HEK293 (cell line): ENCODE measurements around the gene AGAP3.

ENCODE experiments used
- BCL11A ChIP-seq: fragments of 450-650 bp; formaldehyde crosslinking; IDR thresholded peaks from 2 replicates; pipeline ENCODE4 v1.5.1; 2016; ENCODE audit warnings: low read depth, missing biosample characterization, missing genetic modification characterization
- CTCF ChIP-seq: fragments of 450-650 bp; formaldehyde crosslinking; IDR thresholded peaks from 2 replicates; pipeline ENCODE4 v1.5.1; 2016; ENCODE audit warnings: missing biosample characterization, missing genetic modification characterization
- HOXD13 ChIP-seq: sonication (generic); formaldehyde crosslinking; IDR thresholded peaks from 2 replicates; pipeline ENCODE4 v1.8.0; 2022; ENCODE audit warnings: missing genetic modification reagents, borderline replicate concordance
- INSM2 ChIP-seq: fragments of 450-650 bp; formaldehyde crosslinking; IDR thresholded peaks from 2 replicates; pipeline ENCODE4 v1.5.1; 2016; ENCODE audit warnings: missing biosample characterization, missing genetic modification characterization
- KLF16 ChIP-seq: fragments of 450-650 bp; formaldehyde crosslinking; IDR thresholded peaks from 2 replicates; pipeline ENCODE4 v1.5.1; 2017; ENCODE audit warnings: missing biosample characterization, missing genetic modification characterization
- KLF9 ChIP-seq: fragments of 450-650 bp; formaldehyde crosslinking; IDR thresholded peaks from 2 replicates; pipeline ENCODE4 v1.5.1; 2016; ENCODE audit warnings: missing biosample characterization, missing genetic modification characterization, low read depth
- PRDM2 ChIP-seq: fragments of 450-650 bp; formaldehyde crosslinking; IDR thresholded peaks from 2 replicates; pipeline ENCODE4 v1.5.1; 2016; ENCODE audit warnings: missing biosample characterization, missing genetic modification characterization, borderline replicate concordance
- RBAK ChIP-seq: fragments of 450-650 bp; formaldehyde crosslinking; IDR thresholded peaks from 2 replicates; pipeline ENCODE4 v1.5.1; 2016; ENCODE audit warnings: missing biosample characterization, missing genetic modification characterization
- SALL2 ChIP-seq: fragments of 450-650 bp; formaldehyde crosslinking; IDR thresholded peaks from 2 replicates; pipeline ENCODE4 v1.5.0; 2017; ENCODE audit warnings: missing biosample characterization, mild to moderate bottlenecking, missing genetic modification characterization, borderline replicate concordance
- SCRT2 ChIP-seq: fragments of 450-650 bp; formaldehyde crosslinking; IDR thresholded peaks from 2 replicates; pipeline ENCODE4 v1.5.1; 2016; ENCODE audit warnings: missing biosample characterization, missing genetic modification characterization
- ZNF121 ChIP-seq: fragments of 450-650 bp; formaldehyde crosslinking; IDR thresholded peaks from 2 replicates; pipeline ENCODE4 v1.5.1; 2016; ENCODE audit warnings: missing biosample characterization, missing genetic modification characterization
- ZNF132 ChIP-seq: fragments of 450-650 bp; formaldehyde crosslinking; IDR thresholded peaks from 2 replicates; pipeline ENCODE4 v1.5.1; 2017; ENCODE audit warnings: missing biosample characterization, missing genetic modification characterization, borderline replicate concordance
- ZNF155 ChIP-seq: fragments of 450-650 bp; formaldehyde crosslinking; IDR thresholded peaks from 2 replicates; pipeline ENCODE4 v1.5.1; 2016; ENCODE audit warnings: missing biosample characterization, missing genetic modification characterization
- ZNF16 ChIP-seq: fragments of 450-650 bp; formaldehyde crosslinking; IDR thresholded peaks from 2 replicates; pipeline ENCODE4 v1.5.1; 2016; ENCODE audit warnings: low read depth, missing biosample characterization, missing genetic modification characterization
- ZNF19 ChIP-seq: fragments of 450-650 bp; formaldehyde crosslinking; IDR thresholded peaks from 2 replicates; pipeline ENCODE4; 2016; ENCODE audit warnings: missing biosample characterization, missing genetic modification characterization, low read depth
- ZNF26 ChIP-seq: fragments of 450-650 bp; formaldehyde crosslinking; IDR thresholded peaks from 2 replicates; pipeline ENCODE4 v1.5.1; 2016; ENCODE audit warnings: missing biosample characterization, missing genetic modification characterization
- ZNF311 ChIP-seq: fragments of 450-650 bp; formaldehyde crosslinking; IDR thresholded peaks from 2 replicates; pipeline ENCODE4 v1.5.1; 2017; ENCODE audit warnings: missing biosample characterization, missing genetic modification characterization, borderline replicate concordance
- ZNF341 ChIP-seq: fragments of 450-650 bp; formaldehyde crosslinking; IDR thresholded peaks from 2 replicates; pipeline ENCODE4; 2016; ENCODE audit warnings: low read depth, missing biosample characterization, missing genetic modification characterization
- ZNF350 ChIP-seq: fragments of 450-650 bp; formaldehyde crosslinking; IDR thresholded peaks from 2 replicates; pipeline ENCODE4 v1.5.0; 2017; ENCODE audit warnings: missing biosample characterization, mild to moderate bottlenecking, missing genetic modification characterization
- ZNF354C ChIP-seq: fragments of 450-650 bp; formaldehyde crosslinking; IDR thresholded peaks from 2 replicates; pipeline ENCODE4 v1.5.1; 2016; ENCODE audit warnings: missing biosample characterization, missing genetic modification characterization, low read depth, borderline replicate concordance
- ZNF514 ChIP-seq: fragments of 450-650 bp; formaldehyde crosslinking; IDR thresholded peaks from 2 replicates; pipeline ENCODE4 v1.5.1; 2016; ENCODE audit warnings: missing biosample characterization, missing genetic modification characterization
- ZNF544 ChIP-seq: fragments of 450-650 bp; formaldehyde crosslinking; IDR thresholded peaks from 2 replicates; pipeline ENCODE4 v1.5.0; 2017; ENCODE audit warnings: missing biosample characterization, missing genetic modification characterization
- ZNF580 ChIP-seq: fragments of 450-650 bp; formaldehyde crosslinking; IDR thresholded peaks from 2 replicates; pipeline ENCODE4 v1.5.1; 2016; ENCODE audit warnings: missing biosample characterization, missing genetic modification characterization
- ZNF624 ChIP-seq: fragments of 450-650 bp; formaldehyde crosslinking; IDR thresholded peaks from 2 replicates; pipeline ENCODE4 v1.5.1; 2017; ENCODE audit warnings: missing biosample characterization, missing genetic modification characterization
- ZNF704 ChIP-seq: fragments of 450-650 bp; formaldehyde crosslinking; IDR thresholded peaks from 2 replicates; pipeline ENCODE4 v1.5.1; 2016; ENCODE audit warnings: missing biosample characterization, missing genetic modification characterization
- ZNF707 ChIP-seq: fragments of 450-650 bp; formaldehyde crosslinking; IDR thresholded peaks from 2 replicates; pipeline ENCODE4 v1.5.1; 2016; ENCODE audit warnings: missing biosample characterization, missing genetic modification characterization
- ZNF747 ChIP-seq: fragments of 450-650 bp; formaldehyde crosslinking; IDR thresholded peaks from 2 replicates; pipeline ENCODE4 v1.5.1; 2016; ENCODE audit warnings: missing biosample characterization, missing genetic modification characterization
- ZNF768 ChIP-seq: fragments of 450-650 bp; formaldehyde crosslinking; IDR thresholded peaks from 2 replicates; pipeline ENCODE4 v1.5.1; 2018; ENCODE audit warnings: missing biosample characterization, mild to moderate bottlenecking, missing genetic modification characterization
- ZNF843 ChIP-seq: fragments of 450-650 bp; formaldehyde crosslinking; IDR thresholded peaks from 2 replicates; pipeline ENCODE4 v1.5.1; 2016; ENCODE audit warnings: missing biosample characterization, missing genetic modification characterization

AGAP3 gene

GRCh38 chr7:151080067-151080521 is 6.2 kb upstream of the AGAP3 start (continued):
- TF ChIP-seq PRDM2 (tag by site-specific recombination) = 0 out of 2 replicates have a peak, but pooled peaks have one; percentile 38
- no peak for TF ChIP-seq KLF9 (tag by site-specific recombination)
- TF ChIP-seq CTCF (tag by site-specific recombination) = 0 out of 2 replicates have a peak, but pooled peaks have one; percentile 20
- no peak for TF ChIP-seq ZNF707
- no peak; the same call in 1 of the 2 replicates for TF ChIP-seq BCL11A (tag by site-specific recombination)
- no peak for TF ChIP-seq ZNF624
- no peak for TF ChIP-seq ZNF514 (tag by site-specific recombination)
- 0 out of 2 replicates have a peak, but pooled peaks have one; percentile 16 for TF ChIP-seq ZNF121 (tag by site-specific recombination)
- no peak for TF ChIP-seq ZNF354C (tag by site-specific recombination)
- no peak for TF ChIP-seq ZNF747 (tag by site-specific recombination)
- TF ChIP-seq RBAK (tag by site-specific recombination) = no peak
- TF ChIP-seq ZNF16 (tag by site-specific recombination) = no peak
- peak; percentile 28; the same call in 1 of the 2 replicates for TF ChIP-seq ZNF341
- TF ChIP-seq SCRT2 = 0 out of 2 replicates have a peak, but pooled peaks have one; percentile 11
- no peak for TF ChIP-seq ZNF132 (tag by site-specific recombination)
- TF ChIP-seq HOXD13 = no peak
- TF ChIP-seq ZNF580 (tag by site-specific recombination) = no peak
- TF ChIP-seq INSM2 (tag by site-specific recombination) = no peak
- TF ChIP-seq ZNF155 (tag by site-specific recombination) = no peak
- TF ChIP-seq ZNF19 = no peak
- no peak for TF ChIP-seq SALL2 (tag by site-specific recombination)
- TF ChIP-seq ZNF350 = no peak
- no peak for TF ChIP-seq ZNF704 (tag by site-specific recombination)
- no peak for TF ChIP-seq ZNF544
- TF ChIP-seq ZNF311 = no peak
- peak; percentile 9; the same call in 1 of the 2 replicates for TF ChIP-seq ZNF768
- TF ChIP-seq KLF16 (tag by site-specific recombination) = peak; percentile 63
- TF ChIP-seq ZNF26 (tag by site-specific recombination) = no peak
- TF ChIP-seq ZNF843 (tag by site-specific recombination) = no peak
